SK-N-SH (cell line): ENCODE measurements around the gene SYNJ2. TPM values are rescaled to one million over a fixed set of nuclear protein-coding genes. Genes with fewer than 3 reads are reported as not detected.

Experiments used
- ELF1 ChIP-seq: IDR thresholded peaks from 2 replicates; pipeline ENCODE4 v1.4.0; 2012
- EP300 ChIP-seq, 2 experiments: IDR thresholded peaks; 2 replicates each; pipeline versions ENCODE4 v1.4.0 to v1.6.1; 2012; ENCODE audit warnings: borderline replicate concordance in 1 of 2, low read depth in 1 of 2, low read length in 1 of 2
- FOSL2 ChIP-seq: IDR thresholded peaks from 2 replicates; pipeline ENCODE4 v1.4.0; 2012; ENCODE audit warnings: low read depth, mild to moderate bottlenecking, moderate library complexity, borderline replicate concordance
- GABPA ChIP-seq: IDR thresholded peaks from 2 replicates; pipeline ENCODE4 v1.4.0; 2012; ENCODE audit warnings: low read depth, mild to moderate bottlenecking
- GATA2 ChIP-seq: sonication (generic); formaldehyde crosslinking; IDR thresholded peaks from 2 replicates; pipeline ENCODE4 v1.5.0; 2020; ENCODE audit warnings: mild to moderate bottlenecking, missing genetic modification reagents
- JUND ChIP-seq: IDR thresholded peaks from 2 replicates; pipeline ENCODE4 v1.4.0; 2012
- MAX ChIP-seq: IDR thresholded peaks from 2 replicates; pipeline ENCODE4 v1.4.0; 2012; ENCODE audit warnings: low read depth
- MEF2A ChIP-seq: IDR thresholded peaks from 2 replicates; pipeline ENCODE4 v1.4.0; 2012; ENCODE audit warnings: low read depth, borderline replicate concordance
- MXI1 ChIP-seq: IDR thresholded peaks from 2 replicates; pipeline ENCODE4 v1.6.1; 2012; ENCODE audit warnings: mild to moderate bottlenecking, low read depth, low read length, improper control_type of control experiment
- POLR2AphosphoS5 ChIP-seq: IDR thresholded peaks from 2 replicates; pipeline ENCODE4 v1.6.1; 2012; ENCODE audit warnings: low read depth, low read length
- RAD21 ChIP-seq: IDR thresholded peaks from 2 replicates; pipeline ENCODE4 v1.6.1; 2012; ENCODE audit warnings: mild to moderate bottlenecking, low read length
- SIN3A ChIP-seq: IDR thresholded peaks from 2 replicates; pipeline ENCODE4 v1.6.1; 2012; ENCODE audit warnings: low read depth, mild to moderate bottlenecking, low read length, moderate library complexity, borderline replicate concordance
- SMC3 ChIP-seq: IDR thresholded peaks from 2 replicates; pipeline ENCODE4 v1.6.1; 2012; ENCODE audit warnings: low read depth, low read length, improper control_type of control experiment
- TAF1 ChIP-seq: IDR thresholded peaks from 2 replicates; pipeline ENCODE4 v1.6.1; 2012; ENCODE audit warnings: low read depth, mild to moderate bottlenecking, low read length, moderate library complexity, borderline replicate concordance
- TCF12 ChIP-seq: IDR thresholded peaks from 2 replicates; pipeline ENCODE4 v1.4.0; 2012
- TEAD4 ChIP-seq: IDR thresholded peaks from 2 replicates; pipeline ENCODE4 v1.4.0; 2012; ENCODE audit warnings: mild to moderate bottlenecking, borderline replicate concordance; ENCODE audit not compliant: insufficient read depth
- YY1 ChIP-seq: IDR thresholded peaks from 2 replicates; pipeline ENCODE4 v1.4.0; 2012; ENCODE audit warnings: low read depth, mild to moderate bottlenecking
- polyA plus RNA-seq, 3 experiments: library from polyadenylated mRNA; depleted of rRNA; stranded (reverse); fragments of >200 nt; gene quantifications; 2 replicates each; pipeline ENCODE4 v1.2.3, GENCODE V29; 2012
- TF ChIP-seq, protein P1 (sequence below): IDR thresholded peaks from 2 replicates; pipeline ENCODE4; 2012
- TF ChIP-seq, protein P2 (sequence below): fragments of 150-350 bp; IDR thresholded peaks from 2 replicates; pipeline ENCODE4 v1.6.1; 2017; ENCODE audit warnings: antibody characterized with exemption, low read length, low read depth, borderline replicate concordance
- TF ChIP-seq, protein P3 (sequence below): IDR thresholded peaks from 2 replicates; pipeline ENCODE4 v1.4.0; 2012; ENCODE audit warnings: low read depth, borderline replicate concordance
- TF ChIP-seq, protein P4 (sequence below): fragments of 200-600 bp; sonication (generic); IDR thresholded peaks from 2 replicates; pipeline ENCODE4 v1.6.1; 2017; ENCODE audit warnings: antibody characterized with exemption, mild to moderate bottlenecking, moderate library complexity
- TF ChIP-seq, protein P5 (sequence below): IDR thresholded peaks from 2 replicates; pipeline ENCODE4 v1.4.0; 2012; ENCODE audit warnings: low read depth, borderline replicate concordance

SYNJ2 gene
- polyA plus RNA-seq, 1 of the 3 experiments (the other 2 are of a cell fraction), result 40.0 TPM

- TF ChIP-seq, protein P1, sequence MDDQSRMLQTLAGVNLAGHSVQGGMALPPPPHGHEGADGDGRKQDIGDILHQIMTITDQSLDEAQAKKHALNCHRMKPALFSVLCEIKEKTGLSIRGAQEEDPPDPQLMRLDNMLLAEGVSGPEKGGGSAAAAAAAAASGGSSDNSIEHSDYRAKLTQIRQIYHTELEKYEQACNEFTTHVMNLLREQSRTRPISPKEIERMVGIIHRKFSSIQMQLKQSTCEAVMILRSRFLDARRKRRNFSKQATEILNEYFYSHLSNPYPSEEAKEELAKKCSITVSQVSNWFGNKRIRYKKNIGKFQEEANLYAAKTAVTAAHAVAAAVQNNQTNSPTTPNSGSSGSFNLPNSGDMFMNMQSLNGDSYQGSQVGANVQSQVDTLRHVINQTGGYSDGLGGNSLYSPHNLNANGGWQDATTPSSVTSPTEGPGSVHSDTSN, result peak; percentile 28; the same call in 1 of the 2 replicates
- no peak for TF ChIP-seq SIN3A
- TF ChIP-seq, protein P2, sequence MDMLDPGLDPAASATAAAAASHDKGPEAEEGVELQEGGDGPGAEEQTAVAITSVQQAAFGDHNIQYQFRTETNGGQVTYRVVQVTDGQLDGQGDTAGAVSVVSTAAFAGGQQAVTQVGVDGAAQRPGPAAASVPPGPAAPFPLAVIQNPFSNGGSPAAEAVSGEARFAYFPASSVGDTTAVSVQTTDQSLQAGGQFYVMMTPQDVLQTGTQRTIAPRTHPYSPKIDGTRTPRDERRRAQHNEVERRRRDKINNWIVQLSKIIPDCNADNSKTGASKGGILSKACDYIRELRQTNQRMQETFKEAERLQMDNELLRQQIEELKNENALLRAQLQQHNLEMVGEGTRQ, result no peak
- peak; percentile 94 for TF ChIP-seq MAX
- TF ChIP-seq, protein P3, sequence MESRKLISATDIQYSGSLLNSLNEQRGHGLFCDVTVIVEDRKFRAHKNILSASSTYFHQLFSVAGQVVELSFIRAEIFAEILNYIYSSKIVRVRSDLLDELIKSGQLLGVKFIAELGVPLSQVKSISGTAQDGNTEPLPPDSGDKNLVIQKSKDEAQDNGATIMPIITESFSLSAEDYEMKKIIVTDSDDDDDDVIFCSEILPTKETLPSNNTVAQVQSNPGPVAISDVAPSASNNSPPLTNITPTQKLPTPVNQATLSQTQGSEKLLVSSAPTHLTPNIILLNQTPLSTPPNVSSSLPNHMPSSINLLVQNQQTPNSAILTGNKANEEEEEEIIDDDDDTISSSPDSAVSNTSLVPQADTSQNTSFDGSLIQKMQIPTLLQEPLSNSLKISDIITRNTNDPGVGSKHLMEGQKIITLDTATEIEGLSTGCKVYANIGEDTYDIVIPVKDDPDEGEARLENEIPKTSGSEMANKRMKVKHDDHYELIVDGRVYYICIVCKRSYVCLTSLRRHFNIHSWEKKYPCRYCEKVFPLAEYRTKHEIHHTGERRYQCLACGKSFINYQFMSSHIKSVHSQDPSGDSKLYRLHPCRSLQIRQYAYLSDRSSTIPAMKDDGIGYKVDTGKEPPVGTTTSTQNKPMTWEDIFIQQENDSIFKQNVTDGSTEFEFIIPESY, result no peak
- TF ChIP-seq GATA2 (CRISPR knock-in tag), result peak; percentile 96
- TF ChIP-seq ELF1, result no peak
- TF ChIP-seq, protein P4, sequence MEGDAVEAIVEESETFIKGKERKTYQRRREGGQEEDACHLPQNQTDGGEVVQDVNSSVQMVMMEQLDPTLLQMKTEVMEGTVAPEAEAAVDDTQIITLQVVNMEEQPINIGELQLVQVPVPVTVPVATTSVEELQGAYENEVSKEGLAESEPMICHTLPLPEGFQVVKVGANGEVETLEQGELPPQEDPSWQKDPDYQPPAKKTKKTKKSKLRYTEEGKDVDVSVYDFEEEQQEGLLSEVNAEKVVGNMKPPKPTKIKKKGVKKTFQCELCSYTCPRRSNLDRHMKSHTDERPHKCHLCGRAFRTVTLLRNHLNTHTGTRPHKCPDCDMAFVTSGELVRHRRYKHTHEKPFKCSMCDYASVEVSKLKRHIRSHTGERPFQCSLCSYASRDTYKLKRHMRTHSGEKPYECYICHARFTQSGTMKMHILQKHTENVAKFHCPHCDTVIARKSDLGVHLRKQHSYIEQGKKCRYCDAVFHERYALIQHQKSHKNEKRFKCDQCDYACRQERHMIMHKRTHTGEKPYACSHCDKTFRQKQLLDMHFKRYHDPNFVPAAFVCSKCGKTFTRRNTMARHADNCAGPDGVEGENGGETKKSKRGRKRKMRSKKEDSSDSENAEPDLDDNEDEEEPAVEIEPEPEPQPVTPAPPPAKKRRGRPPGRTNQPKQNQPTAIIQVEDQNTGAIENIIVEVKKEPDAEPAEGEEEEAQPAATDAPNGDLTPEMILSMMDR, result no peak; the same call in 1 of the 2 replicates
- no peak; the same call in 1 of the 2 replicates for TF ChIP-seq GABPA
- no peak for TF ChIP-seq YY1
- TF ChIP-seq, protein P5, sequence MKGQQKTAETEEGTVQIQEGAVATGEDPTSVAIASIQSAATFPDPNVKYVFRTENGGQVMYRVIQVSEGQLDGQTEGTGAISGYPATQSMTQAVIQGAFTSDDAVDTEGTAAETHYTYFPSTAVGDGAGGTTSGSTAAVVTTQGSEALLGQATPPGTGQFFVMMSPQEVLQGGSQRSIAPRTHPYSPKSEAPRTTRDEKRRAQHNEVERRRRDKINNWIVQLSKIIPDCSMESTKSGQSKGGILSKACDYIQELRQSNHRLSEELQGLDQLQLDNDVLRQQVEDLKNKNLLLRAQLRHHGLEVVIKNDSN, result no peak
- peak; percentile 90 for TF ChIP-seq JUND
- TF ChIP-seq RAD21, result peak; percentile 53
- peak; percentile 74; the same call in 1 of the 2 replicates for TF ChIP-seq TCF12
- TF ChIP-seq FOSL2, result peak; percentile 93
- peak; percentile 60 to 63; a peak in 2 of 4 replicates for TF ChIP-seq EP300 (IDR thresholded peaks at IDR 0.05; ENCODE audit: borderline replicate concordance in 1 of 2, low read depth in 1 of 2, low read length in 1 of 2)
- TF ChIP-seq MXI1, result peak; percentile 72; the same call in 1 of the 2 replicates
- TF ChIP-seq TEAD4, result no peak
- peak; percentile 14; the same call in 1 of the 2 replicates for TF ChIP-seq TAF1
- no peak for TF ChIP-seq MEF2A
- TF ChIP-seq POLR2AphosphoS5, result no peak
- TF ChIP-seq SMC3, result peak; percentile 31; the same call in 1 of the 2 replicates
Observed at GRCh38 chr6:158042245-158042798, 60.7 kb downstream of the SYNJ2 start (continued).
